H1 (cell line): ENCODE data around the gene BORCS6. TPM values are rescaled to one million over a fixed set of nuclear protein-coding genes. Genes with fewer than 3 reads are reported as not detected.

ENCODE experiments used
- CTCF ChIA-PET: fragments of 300-600 bp; sonication (Branson Sonifier 250); formaldehyde crosslinking; loops from one replicate; lab custom pipeline; 2021; ENCODE audit not compliant: partially characterized antibody; lab: Charles Lee
- POLR2A ChIA-PET: fragments of 300-600 bp; sonication (Branson Sonifier 250); formaldehyde crosslinking; loops from one replicate; lab custom pipeline; 2021; ENCODE audit warnings: inconsistent platforms; ENCODE audit not compliant: partially characterized antibody; lab: Charles Lee
- DNase-seq, 2 experiments: peaks; one replicate each; pipeline versions ENCODE4 v3.0.0 to v3.0.0-alpha.2; 2010 to 2022; ENCODE audit warnings: low spot score in 2 of 2, low read depth in 1 of 2, mixed read lengths in 1 of 2
- FAIRE-seq: peaks from 2 replicates; lab custom pipeline; 2011; peaks lifted over from hg19 to GRCh38; lab: Jason Lieb, UNC
- H2AFZ ChIP-seq: 2 replicates; pipeline ENCODE4 v1.8.1; 2012; ENCODE audit warnings: low read length, inconsistent platforms
- H2AK5ac ChIP-seq: 2 replicates; pipeline ENCODE4 v1.6.1; 2013; ENCODE audit warnings: low read depth, low read length
- H2BK120ac ChIP-seq: replicated peaks from 2 replicates; pipeline ENCODE3; 2013; ENCODE audit warnings: low read depth, low read length, inconsistent platforms
- H2BK12ac ChIP-seq: 2 replicates; pipeline ENCODE4 v1.6.1; 2013; ENCODE audit warnings: low read depth, low read length
- H2BK15ac ChIP-seq: 2 replicates; pipeline ENCODE4 v1.6.1; 2013; ENCODE audit warnings: low read length
- H2BK20ac ChIP-seq: 2 replicates; pipeline ENCODE4 v1.6.1; 2013; ENCODE audit warnings: low read length
- H2BK5ac ChIP-seq: 2 replicates; pipeline ENCODE4 v1.6.1; 2013; ENCODE audit warnings: low read depth, low read length
- H3K14ac ChIP-seq: 2 replicates; pipeline ENCODE4 v1.6.1; 2013; ENCODE audit warnings: inconsistent platforms; ENCODE audit not compliant: insufficient read length
- H3K18ac ChIP-seq: 2 replicates; pipeline ENCODE4 v1.6.1; 2013; ENCODE audit warnings: low read length; ENCODE audit errors: extremely low read depth
- H3K23ac ChIP-seq: 2 replicates; pipeline ENCODE4 v1.6.1; 2013; ENCODE audit warnings: inconsistent platforms; ENCODE audit not compliant: insufficient read length
- H3K23me2 ChIP-seq: 2 replicates; pipeline ENCODE4 v1.6.1; 2013; ENCODE audit warnings: low read depth, low read length
- H3K27ac ChIP-seq: 2 replicates; pipeline ENCODE4 v1.6.1; 2011; ENCODE audit warnings: low read depth, low read length, inconsistent platforms
- H3K27me3 ChIP-seq, 4 experiments: replicated peaks in 1 of 4; 1 replicate in 1 of 4; 2 replicates in 3 of 4; pipeline versions ENCODE4 v1.6.1 to v1.8.1; 2011 to 2013; ENCODE audit warnings: low read length in 3 of 4, mild to moderate bottlenecking in 3 of 4, inconsistent platforms in 2 of 4, mixed read lengths in 2 of 4, moderate library complexity in 1 of 4; ENCODE audit not compliant: control insufficient read depth in 3 of 4, insufficient read depth in 3 of 4; ENCODE audit errors: extremely low read depth in 1 of 4
- H3K36me3 ChIP-seq, 4 experiments: 2 replicates each; pipeline versions ENCODE4 v1.6.1 to v1.8.1; 2011 to 2013; ENCODE audit warnings: mild to moderate bottlenecking in 4 of 4, low read length in 3 of 4, moderate library complexity in 2 of 4, control low read depth in 1 of 4, inconsistent platforms in 1 of 4; ENCODE audit not compliant: insufficient read depth in 4 of 4, control insufficient read depth in 2 of 4
- H3K4ac ChIP-seq: replicated peaks from 2 replicates; pipeline ENCODE3; 2013; ENCODE audit warnings: low read length, low read depth, mixed read lengths, inconsistent platforms; ENCODE audit not compliant: insufficient read length
- H3K4me1 ChIP-seq, 4 experiments: replicated peaks in 1 of 4; 1 replicate in 1 of 4; 2 replicates in 3 of 4; pipeline versions ENCODE4 v1.6.1 to v1.8.1; 2011 to 2013; ENCODE audit warnings: low read length in 3 of 4, inconsistent platforms in 2 of 4, mixed read lengths in 1 of 4; ENCODE audit not compliant: insufficient read depth in 4 of 4, control insufficient read depth in 3 of 4
- H3K4me2 ChIP-seq, 2 experiments: 2 replicates each; pipeline versions ENCODE4 v1.6.1 to v1.8.1; 2011 to 2013; ENCODE audit warnings: low read depth in 2 of 2, low read length in 2 of 2, control low read depth in 1 of 2, inconsistent platforms in 1 of 2, mild to moderate bottlenecking in 1 of 2; ENCODE audit not compliant: insufficient read depth in 1 of 2
- H3K4me3 ChIP-seq, 4 experiments: fragments of 200-600, 300-600 bp in 1 of 4; sonication (generic), shearing (Covaris generic), sonication (Bioruptor Twin) in 1 of 4; 2 replicates each; pipeline versions ENCODE4 v1.5.1 to v1.8.1; 2011 to 2016; ENCODE audit warnings: low read length in 4 of 4, low read depth in 3 of 4, control low read depth in 2 of 4, inconsistent platforms in 2 of 4, mild to moderate bottlenecking in 2 of 4, mixed read lengths in 1 of 4, moderate library complexity in 1 of 4; ENCODE audit not compliant: insufficient read depth in 2 of 4; ENCODE audit errors: extremely low read depth in 1 of 4
- H3K56ac ChIP-seq: replicated peaks from 2 replicates; pipeline ENCODE3; 2013; ENCODE audit warnings: low read depth, mild to moderate bottlenecking, mixed read lengths, low read length, inconsistent platforms; ENCODE audit not compliant: insufficient read length
- H3K79me1 ChIP-seq: 2 replicates; pipeline ENCODE4 v1.6.1; 2013; ENCODE audit warnings: low read depth, low read length, control low read depth
- H3K79me2 ChIP-seq, 2 experiments: 2 replicates each; pipeline versions ENCODE4 v1.6.1 to v1.8.1; 2012 to 2013; ENCODE audit warnings: low read length in 2 of 2, mild to moderate bottlenecking in 2 of 2, inconsistent platforms in 1 of 2; ENCODE audit not compliant: insufficient read depth in 2 of 2, control insufficient read depth in 1 of 2
- H3K9ac ChIP-seq, 4 experiments: replicated peaks in 1 of 4; 1 replicate in 1 of 4; 2 replicates in 3 of 4; pipeline versions ENCODE4 v1.6.1 to v1.8.1; 2011 to 2013; ENCODE audit warnings: low read depth in 3 of 4, low read length in 3 of 4, control low read depth in 2 of 4, mild to moderate bottlenecking in 2 of 4, moderate library complexity in 2 of 4, inconsistent platforms in 1 of 4; ENCODE audit errors: extremely low read depth in 1 of 4
- H3K9me3 ChIP-seq, 2 experiments: 2 replicates each; pipeline versions ENCODE4 v1.6.1 to v1.8.1; 2012 to 2013; ENCODE audit warnings: mild to moderate bottlenecking in 2 of 2, moderate library complexity in 2 of 2, control low read depth in 1 of 2, inconsistent platforms in 1 of 2, low read depth in 1 of 2, low read length in 1 of 2, mixed read lengths in 1 of 2; ENCODE audit not compliant: insufficient read depth in 2 of 2
- H4K20me1 ChIP-seq, 2 experiments: replicated peaks in 1 of 2; 2 replicates each; pipeline versions ENCODE3 to v1.8.1; 2011 to 2013; ENCODE audit warnings: inconsistent platforms in 2 of 2, low read length in 2 of 2, mild to moderate bottlenecking in 1 of 2; ENCODE audit not compliant: insufficient read depth in 2 of 2, control insufficient read depth in 1 of 2
- H4K5ac ChIP-seq: 2 replicates; pipeline ENCODE4 v1.6.1; 2013; ENCODE audit warnings: low read length, low read depth, mixed read lengths, inconsistent platforms; ENCODE audit not compliant: insufficient read length
- H4K8ac ChIP-seq: 2 replicates; pipeline ENCODE4 v1.8.0; 2013; ENCODE audit warnings: mild to moderate bottlenecking, moderate library complexity, low read length, inconsistent platforms; ENCODE audit not compliant: insufficient read depth; ENCODE audit errors: extremely low read depth
- H4K91ac ChIP-seq: replicated peaks from 2 replicates; pipeline ENCODE3; 2013; ENCODE audit warnings: low read length, mixed read lengths, inconsistent platforms; ENCODE audit not compliant: insufficient read length
- ATF2 ChIP-seq: IDR thresholded peaks from 2 replicates; pipeline ENCODE4 v1.6.1; 2012; ENCODE audit warnings: low read length, inconsistent platforms
- ATF3 ChIP-seq: IDR thresholded peaks from 2 replicates; pipeline ENCODE4 v1.6.1; 2011; ENCODE audit warnings: low read depth, mild to moderate bottlenecking, low read length; ENCODE audit not compliant: insufficient read depth
- CBX8 ChIP-seq: fragments of 300-800, 300-1000 bp; sonication (generic); IDR thresholded peaks from 2 replicates; pipeline ENCODE4 v1.7.1; 2016; ENCODE audit warnings: low read depth, low read length, borderline replicate concordance
- CHD2 ChIP-seq: IDR thresholded peaks from 2 replicates; pipeline ENCODE4 v1.6.1; 2012; ENCODE audit warnings: low read length, improper control_type of control experiment
- CTCF ChIP-seq, 3 experiments: IDR thresholded peaks; 1 replicate in 2 of 3; 2 replicates in 1 of 3; pipeline versions ENCODE4 v1.5.1 to v1.6.1; 2011; ENCODE audit warnings: low read length in 3 of 3, mild to moderate bottlenecking in 3 of 3, inconsistent platforms in 2 of 3, low read depth in 1 of 3, moderate library complexity in 1 of 3; ENCODE audit not compliant: insufficient read depth in 1 of 3; ENCODE audit errors: control extremely low read depth in 1 of 3
- HDAC6 ChIP-seq: IDR thresholded peaks from one replicate; pipeline ENCODE4 v1.7.1; 2012; ENCODE audit warnings: low read depth, mild to moderate bottlenecking, inconsistent platforms, low read length, moderate library complexity
- KDM5A ChIP-seq: fragments of 200-600 bp; IDR thresholded peaks from 2 replicates; pipeline ENCODE4 v1.7.1; 2012; ENCODE audit warnings: mild to moderate bottlenecking, low read length, inconsistent platforms, mixed read lengths
- SP2 ChIP-seq: IDR thresholded peaks from 2 replicates; pipeline ENCODE4 v1.6.1; 2012; ENCODE audit warnings: mild to moderate bottlenecking, low read length, inconsistent platforms
- YY1 ChIP-seq: IDR thresholded peaks from 2 replicates; pipeline ENCODE4 v1.6.1; 2011; ENCODE audit warnings: low read depth, mild to moderate bottlenecking, low read length
- WGBS, 2 experiments: shearing (Covaris generic) in 1 of 2; methylation state at CpG; one replicate each; pipeline versions ENCODE4 v1.1.6 to v1.1.7; 2013 to 2015; ENCODE audit warnings: low lambda C conversion rate in 2 of 2, mixed read lengths in 2 of 2, inconsistent platforms in 1 of 2, low coverage in 1 of 2, missing lambda C conversion rate in 1 of 2; ENCODE audit not compliant: insufficient replicate concordance in 2 of 2, insufficient coverage in 1 of 2, insufficient read length in 1 of 2; ENCODE audit errors: extremely low coverage in 1 of 2, missing lambda C conversion rate in 1 of 2; 5-methylcytosine and 5-hydroxymethylcytosine counted together
- polyA plus RNA-seq, 7 experiments: library from polyadenylated mRNA; depleted of rRNA in 3 of 7; stranded (reverse) in 5 of 7; unstranded in 2 of 7; fragments of >200 nt in 5 of 7; fragments of 200-250 nt in 2 of 7; gene quantifications; 1 replicate in 5 of 7; 2 replicates in 1 of 7; 4 replicates in 1 of 7; pipeline versions ENCODE4 v1.2.1 to v1.2.3, GENCODE V29; 2011 to 2013; ENCODE audit warnings: missing spikeins in 2 of 7, mixed read lengths in 2 of 7
- total RNA-seq: library from RNA; stranded (reverse); fragmentation: NEBNext Ultra II Directional; extraction: Animal tissue kit (Norgen Biotek cat#: 25700); gene quantifications from 2 replicates; pipeline ENCODE4 v1.2.1, GENCODE V29; 2021

BORCS6 gene
- total and polyA plus RNA-seq, 2 of the 8 experiments (the other 6 are each of a cell fraction or from before 2014, with no cell fraction given), result 3.3 to 3.6 TPM

GRCh38 chr17:8145811-8146210 is 44.2 kb downstream of the BORCS6 start:
- no peak overlapping the region for H3K4me3 ChIP-seq
- DNase-seq (no peak), FAIRE-seq (no peak)
- peaks cover 5% of the 10 kb centered on the region; the same call in 1 of the 2 replicates for H3K79me1 ChIP-seq
- no peak overlapping the region for H2BK15ac ChIP-seq
- H3K79me2 ChIP-seq, result peaks cover 0 to 5% of the 10 kb centered on the region in 2 experiments; a peak in 1 of 4 replicates
- no peak overlapping the region for H2AK5ac ChIP-seq
- H4K5ac ChIP-seq, result no peak overlapping the region
- no peak overlapping the region for H2AFZ ChIP-seq
- H3K23me2 ChIP-seq, result no peaks in the 10 kb centered on the region
- no peak overlapping the region for H2BK12ac ChIP-seq
- H3K4ac ChIP-seq, result no peak overlapping the region
- 95% methylated on average over 11 of the region's 12 CpGs; no CpG with 5 or more reads in 1 of the 2 experiments for WGBS, 2 experiments
- CTCF ChIA-PET, result interaction anchor here (14.1 kb wide), 1 partner anchor 12 kb away, joined by 133 read pairs; the partner anchor contains the start of gene VAMP2
- no peak overlapping the region for H3K27ac ChIP-seq
- no peaks in the 10 kb centered on the region for H3K9me3 ChIP-seq
- no peak overlapping the region for H2BK5ac ChIP-seq
- H3K56ac ChIP-seq, result no peak overlapping the region
- H3K4me1 ChIP-seq, result peaks cover 0 to 3% (median under 1%) of the 10 kb centered on the region in 4 experiments; a peak in 2 of 7 replicates
- no peak overlapping the region for H3K23ac ChIP-seq
- peaks cover 15 to 57% (median 42%) of the 10 kb centered on the region in 4 experiments for H3K36me3 ChIP-seq
- no peak overlapping the region for H3K18ac ChIP-seq
- H3K9ac ChIP-seq, result no peak overlapping the region
- H2BK20ac ChIP-seq, result no peak overlapping the region
- no peak overlapping the region for H2BK120ac ChIP-seq
- no peaks in the 10 kb centered on the region for H3K27me3 ChIP-seq
- POLR2A ChIA-PET, result interaction anchor here (0.6 to 5.1 kb wide), 5 partner anchors 10 to 77 kb away, joined by 3 to 21 read pairs (median 4); partner anchors contain the start of gene TMEM107
- H3K4me2 ChIP-seq, result no peak overlapping the region
- H3K14ac ChIP-seq, result no peak overlapping the region
- H4K8ac ChIP-seq, result no peak overlapping the region; the same call in 1 of the 2 replicates
- H4K91ac ChIP-seq, result no peak overlapping the region
- H4K20me1 ChIP-seq, result peaks cover 2 to 29% of the 10 kb centered on the region in 2 experiments
- no peak for TF ChIP-seq ATF3
- no peak for TF ChIP-seq HDAC6
- no peak for TF ChIP-seq CHD2
- TF ChIP-seq SP2, result no peak
- TF ChIP-seq CBX8, result no peak
- TF ChIP-seq CTCF (IDR thresholded peaks at IDR 0.05; ENCODE audit: control extremely low read depth in 1 of 3, insufficient read depth in 1 of 3, low read depth in 1 of 3, low read length in 3 of 3), result no peak
- TF ChIP-seq KDM5A, result no peak
- no peak for TF ChIP-seq YY1
- TF ChIP-seq ATF2, result no peak
